Activated CD4-positive, alpha-beta T cell treated with anti-CD3 and anti-CD28 coated beads, Interleukin-10, Interleukin-2, amounts not matched to agents 100 ng/mL and 50 ng/mL, durations not matched to agents 16 hours and 8 hours (primary cell): ENCODE data around the gene LRP1.

Experiments
- DNase-seq: peaks from one replicate; pipeline ENCODE4 v3.0.0-alpha.2; 2020

LRP1 gene

GRCh38 chr12:57215065-57215464, 86.8 kb downstream of the LRP1 start:
- DNase-seq = no peak

GRCh38 chr12:57215668-57216013, 87.4 kb downstream of the LRP1 start:
- peak; percentile 63 for DNase-seq

GRCh38 chr12:57216014-57216911, 88.0 kb downstream of the LRP1 start, which contains the start of gene NXPH4:
TSS of gene NXPH4 (plus strand) at chr12:57216794. CDS start at chr12:57216970, 176 bp downstream.
- peak; percentile 49 for DNase-seq

- DNase-seq = no peak
Measured at GRCh38 chr12:57216921-57217879, 88.9 kb downstream of the LRP1 start.

GRCh38 chr12:57218030-57218853, 90.0 kb downstream of the LRP1 start:
- no peak for DNase-seq

- no peak for DNase-seq
Measured at GRCh38 chr12:57219205-57219992, 91.1 kb downstream of the LRP1 start.

- no peak for DNase-seq
Measured at GRCh38 chr12:57219993-57220754, 91.9 kb downstream of the LRP1 start.

- DNase-seq = no peak
Measured at GRCh38 chr12:57220770-57221168, 92.5 kb downstream of the LRP1 start.

GRCh38 chr12:57221169-57221917, 93.1 kb downstream of the LRP1 start:
- no peak for DNase-seq

GRCh38 chr12:57222286-57223190, 94.3 kb downstream of the LRP1 start:
- no peak for DNase-seq

- DNase-seq = no peak
Measured at GRCh38 chr12:57223191-57224165, 95.2 kb downstream of the LRP1 start.

- DNase-seq = no peak
Measured at GRCh38 chr12:57224278-57224972, 96.1 kb downstream of the LRP1 start.

- DNase-seq = peak; percentile 79
Measured at GRCh38 chr12:57224973-57225679, 96.8 kb downstream of the LRP1 start.

- DNase-seq = no peak
Measured at GRCh38 chr12:57225680-57226210, 97.5 kb downstream of the LRP1 start.

- no peak for DNase-seq
Measured at GRCh38 chr12:57226588-57227314, 98.5 kb downstream of the LRP1 start.
